Skeletal muscle tissue (tissue), 4 donors: ENCODE measurements around the gene CCBE1. TPM values are rescaled to one million over a fixed set of nuclear protein-coding genes. Genes with fewer than 3 reads are reported as not detected.

Experiments used
- H3K27ac ChIP-seq: one replicate; pipeline ENCODE4 v1.7.0; 2013; ENCODE audit warnings: mild to moderate bottlenecking, low read depth, low read length, inconsistent platforms
- H3K27me3 ChIP-seq, 3 donors: one replicate each; pipeline ENCODE4 v1.7.0; 2013; ENCODE audit warnings: low read length in 3 of 3; ENCODE audit not compliant: control insufficient read depth in 3 of 3, insufficient read depth in 3 of 3
- H3K36me3 ChIP-seq, 3 donors: one replicate each; pipeline ENCODE4 v1.7.0; 2013; ENCODE audit warnings: low read length in 3 of 3; ENCODE audit not compliant: control insufficient read depth in 3 of 3, insufficient read depth in 3 of 3
- H3K4me1 ChIP-seq, 3 donors: one replicate each; pipeline ENCODE4 v1.7.0; 2013; ENCODE audit warnings: low read length in 3 of 3, mild to moderate bottlenecking in 3 of 3; ENCODE audit not compliant: control insufficient read depth in 3 of 3, insufficient read depth in 3 of 3
- H3K4me3 ChIP-seq, 3 donors: one replicate each; pipeline ENCODE4 v1.7.0; 2013; ENCODE audit warnings: low read length in 3 of 3
- H3K9ac ChIP-seq, 3 donors: one replicate each; pipeline ENCODE4 v1.7.0; 2013; ENCODE audit warnings: low read length in 3 of 3, mild to moderate bottlenecking in 3 of 3, moderate library complexity in 2 of 3, low read depth in 1 of 3
- H3K9me3 ChIP-seq, 3 donors: one replicate each; pipeline ENCODE4 v1.7.0; 2013; ENCODE audit warnings: low read length in 3 of 3; ENCODE audit not compliant: control insufficient read depth in 3 of 3
- total RNA-seq: library from RNA; depleted of rRNA; stranded (reverse); fragments of >200 nt; gene quantifications from one replicate; pipeline ENCODE4 v1.2.3, GENCODE V29; 2014
- donor health status: Osteomylitis.

CCBE1 gene
- total RNA-seq, 1 donor from 2014 or later = 2.6 TPM

- Histone ChIP-seq H3K27ac (no peak overlapping the region), H3K27me3 (peaks cover 0 to 2% (median 0%) of the 10 kb centered on the region in 3 donors), H3K9me3 (no peaks in the 10 kb centered on the region), H3K4me3 (no peak overlapping the region), H3K4me1 (no peaks in the 10 kb centered on the region), H3K9ac (no peak overlapping the region), H3K36me3 (no peaks in the 10 kb centered on the region)
These were observed 248.7 kb downstream of the CCBE1 start for GRCh38 chr18:59448546-59448945.

- Histone ChIP-seq H3K4me3 (no peak overlapping the region), H3K27me3 (no peaks in the 10 kb centered on the region), H3K36me3 (no peaks in the 10 kb centered on the region), H3K9me3 (no peaks in the 10 kb centered on the region), H3K4me1 (no peaks in the 10 kb centered on the region), H3K27ac (no peak overlapping the region), H3K9ac (no peak overlapping the region)
These were observed 251.2 kb downstream of the CCBE1 start for GRCh38 chr18:59446012-59446411.

- Histone ChIP-seq H3K36me3 (no peaks in the 10 kb centered on the region), H3K9me3 (no peaks in the 10 kb centered on the region), H3K27ac (no peak overlapping the region), H3K27me3 (peaks cover 0 to 3% (median 0%) of the 10 kb centered on the region in 3 donors), H3K4me1 (no peaks in the 10 kb centered on the region), H3K9ac (no peak overlapping the region), H3K4me3 (no peak overlapping the region)
These were observed 259.2 kb downstream of the CCBE1 start for GRCh38 chr18:59437851-59438569.

GRCh38 chr18:59432803-59433597, 264.2 kb downstream of the CCBE1 start:
- peaks cover 0 to 3% (median 0%) of the 10 kb centered on the region in 3 donors for H3K27me3 ChIP-seq
- no peaks in the 10 kb centered on the region for H3K36me3 ChIP-seq
- no peaks in the 10 kb centered on the region for H3K9me3 ChIP-seq
- H3K4me1 ChIP-seq = peaks cover 0 to 3% (median 0%) of the 10 kb centered on the region in 3 donors
- H3K4me3 ChIP-seq = no peak overlapping the region
- H3K27ac ChIP-seq = no peak overlapping the region
- no peak overlapping the region for H3K9ac ChIP-seq

GRCh38 chr18:59431131-59431530, 266.1 kb downstream of the CCBE1 start:
- no peaks in the 10 kb centered on the region for H3K36me3 ChIP-seq
- no peak overlapping the region for H3K27ac ChIP-seq
- peaks cover 0 to 2% (median 0%) of the 10 kb centered on the region in 3 donors for H3K27me3 ChIP-seq
- no peak overlapping the region for H3K4me3 ChIP-seq
- H3K9me3 ChIP-seq = no peaks in the 10 kb centered on the region
- H3K9ac ChIP-seq = no peak overlapping the region
- peaks cover 0 to 3% (median 0%) of the 10 kb centered on the region in 3 donors for H3K4me1 ChIP-seq

- H3K27me3 ChIP-seq = no peaks in the 10 kb centered on the region
- no peaks in the 10 kb centered on the region for H3K36me3 ChIP-seq
- peaks cover 0 to 3% (median 0%) of the 10 kb centered on the region in 3 donors for H3K4me1 ChIP-seq
- H3K9ac ChIP-seq = no peak overlapping the region
- no peaks in the 10 kb centered on the region for H3K9me3 ChIP-seq
- no peak overlapping the region for H3K4me3 ChIP-seq
- H3K27ac ChIP-seq = no peak overlapping the region
These were observed 267.6 kb downstream of the CCBE1 start for GRCh38 chr18:59429608-59430007.

- peaks cover 0 to 3% (median 0%) of the 10 kb centered on the region in 3 donors for H3K4me1 ChIP-seq
- H3K27ac ChIP-seq = no peak overlapping the region
- no peak overlapping the region for H3K9ac ChIP-seq
- H3K9me3 ChIP-seq = no peaks in the 10 kb centered on the region
- H3K27me3 ChIP-seq = peaks cover 0 to 2% (median 2%) of the 10 kb centered on the region in 3 donors
- no peaks in the 10 kb centered on the region for H3K36me3 ChIP-seq
- no peak overlapping the region for H3K4me3 ChIP-seq
These were observed 269.2 kb downstream of the CCBE1 start for GRCh38 chr18:59428018-59428417.

GRCh38 chr18:59426855-59427254, 270.4 kb downstream of the CCBE1 start:
- H3K9ac ChIP-seq = no peak overlapping the region

GRCh38 chr18:59423259-59423658, 274.0 kb downstream of the CCBE1 start:
- Histone ChIP-seq H3K4me1 (no peaks in the 10 kb centered on the region), H3K9ac (no peak overlapping the region), H3K4me3 (no peak overlapping the region), H3K27me3 (peaks cover 2 to 10% (median 5%) of the 10 kb centered on the region in 3 donors), H3K36me3 (no peaks in the 10 kb centered on the region), H3K9me3 (no peaks in the 10 kb centered on the region), H3K27ac (no peak overlapping the region)

More at GRCh38 chr18:59426855-59427254, 270.4 kb downstream of the CCBE1 start:
- no peak overlapping the region for H3K4me3 ChIP-seq
- H3K27me3 ChIP-seq = peaks cover 0 to 10% (median 2%) of the 10 kb centered on the region in 3 donors
- no peak overlapping the region for H3K27ac ChIP-seq
- H3K9me3 ChIP-seq = no peaks in the 10 kb centered on the region
- peaks cover 0 to 3% (median 0%) of the 10 kb centered on the region in 3 donors for H3K4me1 ChIP-seq
- H3K36me3 ChIP-seq = no peaks in the 10 kb centered on the region

GRCh38 chr18:59420244-59420643, 277.0 kb downstream of the CCBE1 start:
- no peak overlapping the region for H3K4me3 ChIP-seq
- H3K36me3 ChIP-seq = no peaks in the 10 kb centered on the region
- H3K27me3 ChIP-seq = peaks cover 2 to 10% (median 5%) of the 10 kb centered on the region in 3 donors
- no peaks in the 10 kb centered on the region for H3K4me1 ChIP-seq
- H3K9me3 ChIP-seq = no peaks in the 10 kb centered on the region
- no peak overlapping the region for H3K27ac ChIP-seq
- H3K9ac ChIP-seq = no peak overlapping the region
